CD8-positive, alpha-beta memory T cell (primary cell): ENCODE measurements around the gene OR6B3. TPM values are rescaled to one million over a fixed set of nuclear protein-coding genes. Genes with fewer than 3 reads are reported as not detected.

Experiments
- polyA plus RNA-seq: library from polyadenylated mRNA; unstranded; fragments of 300-500 nt; fragmentation: Illumina TruSeq; gene quantifications from one replicate; pipeline ENCODE4 v1.2.3, GENCODE V29; 2021
- total RNA-seq, 2 experiments: library from RNA; stranded (reverse); gene quantifications; one replicate each; pipeline ENCODE4 v1.2.3, GENCODE V29; 2021

Gene OR6B3
- total and polyA plus RNA-seq, 3 experiments from 2014 or later, result not detected

Other genes with a start within 250 kb of the OR6B3 start
- 100 to 1,000 TPM; 156 to 157 TPM for gene NDUFA10, start 28.2 kb downstream of the OR6B3 start, total RNA-seq
- gene NDUFA10, start 28.2 kb downstream of the OR6B3 start, polyA plus RNA-seq, result 133 TPM
- gene OR6B2, start 23.1 kb downstream of the OR6B3 start, total RNA-seq, result not detected
- not detected for gene OR6B2, start 23.1 kb downstream of the OR6B3 start, polyA plus RNA-seq
- gene COPS9, start 82.8 kb upstream of the OR6B3 start, total RNA-seq, result 100 to 1,000 TPM; 186 to 189 TPM
- 331 TPM for gene COPS9, start 82.8 kb upstream of the OR6B3 start, polyA plus RNA-seq
- gene OTOS, start 87.1 kb upstream of the OR6B3 start, total RNA-seq, result not detected
- not detected for gene OTOS, start 87.1 kb upstream of the OR6B3 start, polyA plus RNA-seq